Large intestine (tissue), 3 donors: ENCODE results near the gene SPAG7. TPM values are rescaled to one million over a fixed set of nuclear protein-coding genes. Genes with fewer than 3 reads are reported as not detected.

ENCODE experiments used
- DNase-seq, 2 donors: peaks; one replicate each; pipeline versions ENCODE4 v3.0.0 to v3.0.0-alpha.2; 2013
- H3K27ac ChIP-seq: one replicate; pipeline ENCODE4 v1.5.1; 2013; ENCODE audit warnings: low read length
- H3K27me3 ChIP-seq: 2 replicates; pipeline ENCODE4 v1.6.1; 2013; ENCODE audit warnings: low read length; ENCODE audit not compliant: control insufficient read depth, insufficient read depth
- H3K36me3 ChIP-seq: 2 replicates; pipeline ENCODE4 v1.6.1; 2013; ENCODE audit warnings: low read length; ENCODE audit not compliant: control insufficient read depth, insufficient read depth
- H3K4me1 ChIP-seq: one replicate; pipeline ENCODE4 v1.6.1; 2013; ENCODE audit warnings: low read length; ENCODE audit not compliant: control insufficient read depth, insufficient read depth
- H3K4me3 ChIP-seq: one replicate; pipeline ENCODE4 v1.5.1; 2013; ENCODE audit warnings: low read length
- H3K9me3 ChIP-seq: one replicate; pipeline ENCODE4 v1.6.1; 2013; ENCODE audit warnings: mild to moderate bottlenecking, low read depth, low read length, moderate library complexity; ENCODE audit not compliant: control insufficient read depth
- WGBS: methylation state at CpG from one replicate; pipeline ENCODE4 v1.1.5; 2013; ENCODE audit warnings: low lambda C conversion rate; ENCODE audit not compliant: insufficient coverage; 5-methylcytosine and 5-hydroxymethylcytosine counted together
- polyA plus RNA-seq: library from polyadenylated mRNA; unstranded; fragments of 120-200 nt; gene quantifications from one replicate; pipeline ENCODE4 v1.2.1, GENCODE V29; 2013

SPAG7 gene
- polyA plus RNA-seq, 1 donor, result 82.0 TPM

- Histone ChIP-seq H3K4me3 (peak overlapping the region; percentile 61), H3K4me1 (peaks cover 36% of the 10 kb centered on the region), H3K27me3 (no peaks in the 10 kb centered on the region), H3K36me3 (peaks cover 20% of the 10 kb centered on the region), H3K9me3 (no peaks in the 10 kb centered on the region), H3K27ac (peak overlapping the region; percentile 100)
- no peak for DNase-seq
- WGBS, result no CpG with 5 or more reads among the region's 52 CpGs
Measured at GRCh38 chr17:4950075-4950745, 17.4 kb downstream of the SPAG7 start.

GRCh38 chr17:4949321-4950074 is 18.1 kb downstream of the SPAG7 start:
- peak; percentile 70 to 90 for DNase-seq
- no peaks in the 10 kb centered on the region for H3K9me3 ChIP-seq
- H3K4me1 ChIP-seq, result peaks cover 43% of the 10 kb centered on the region
- no CpG with 5 or more reads among the region's 75 CpGs for WGBS
- H3K27me3 ChIP-seq, result no peaks in the 10 kb centered on the region
- peak overlapping the region; percentile 100 for H3K27ac ChIP-seq
- peak overlapping the region; percentile 100 for H3K4me3 ChIP-seq
- peaks cover 27% of the 10 kb centered on the region for H3K36me3 ChIP-seq

GRCh38 chr17:4948931-4949320 is 18.7 kb downstream of the SPAG7 start:
- peaks cover 32% of the 10 kb centered on the region for H3K36me3 ChIP-seq
- H3K27ac ChIP-seq, result peak overlapping the region; percentile 100
- H3K4me1 ChIP-seq, result peaks cover 43% of the 10 kb centered on the region
- peak; percentile 93 to 97 for DNase-seq
- H3K9me3 ChIP-seq, result no peaks in the 10 kb centered on the region
- peak overlapping the region; percentile 100 for H3K4me3 ChIP-seq
- H3K27me3 ChIP-seq, result no peaks in the 10 kb centered on the region
- 0% methylated on average over 3 of the region's 40 CpGs for WGBS

- peak; percentile 82 to 92 for DNase-seq
- H3K4me3 ChIP-seq, result peak within 1 kb of the TSS; percentile 100
- no peaks in the 10 kb centered on the region for H3K27me3 ChIP-seq
- no peaks in the 10 kb centered on the region for H3K9me3 ChIP-seq
- H3K27ac ChIP-seq, result peak within 1 kb of the TSS; percentile 100
- H3K4me1 ChIP-seq, result peaks cover 43% of the 10 kb centered on the region
- WGBS, result no CpG with 5 or more reads among the region's 59 CpGs
- peaks cover 38% of the 10 kb centered on the region for H3K36me3 ChIP-seq
Measured at GRCh38 chr17:4948166-4948930, 19.3 kb downstream of the SPAG7 start, which contains the start of gene PFN1. Gene PFN1, minus strand, starts transcription at chr17:4948530. Its CDS starts 136 bp downstream, at chr17:4948394.

GRCh38 chr17:4947411-4948165 is 20.0 kb downstream of the SPAG7 start:
- Histone ChIP-seq H3K4me3 (peak overlapping the region; percentile 100), H3K9me3 (no peaks in the 10 kb centered on the region), H3K4me1 (peaks cover 43% of the 10 kb centered on the region), H3K27me3 (no peaks in the 10 kb centered on the region), H3K36me3 (peaks cover 46% of the 10 kb centered on the region), H3K27ac (peak overlapping the region; percentile 99)
- no CpG with 5 or more reads among the region's 56 CpGs for WGBS
- peak in 1 of 2 donors; percentile 70 for DNase-seq

- Histone ChIP-seq H3K4me3 (peak overlapping the region; percentile 100), H3K27ac (peak overlapping the region; percentile 99), H3K36me3 (peaks cover 52% of the 10 kb centered on the region), H3K9me3 (no peaks in the 10 kb centered on the region), H3K27me3 (no peaks in the 10 kb centered on the region), H3K4me1 (peaks cover 48% of the 10 kb centered on the region)
- 0% methylated on average over 1 of the region's 7 CpGs for WGBS
- no peak for DNase-seq
Measured at GRCh38 chr17:4947010-4947410, 20.6 kb downstream of the SPAG7 start.

- H3K4me1 ChIP-seq, result peaks cover 48% of the 10 kb centered on the region
- H3K9me3 ChIP-seq, result no peaks in the 10 kb centered on the region
- DNase-seq, result no peak
- WGBS, result no CpG with 5 or more reads among the region's 16 CpGs
- no peaks in the 10 kb centered on the region for H3K27me3 ChIP-seq
- peaks cover 54% of the 10 kb centered on the region for H3K36me3 ChIP-seq
- peak overlapping the region; percentile 99 for H3K27ac ChIP-seq
- H3K4me3 ChIP-seq, result peak overlapping the region; percentile 100
Measured at GRCh38 chr17:4946312-4946976, 21.2 kb downstream of the SPAG7 start.

- Histone ChIP-seq H3K4me1 (peaks cover 47% of the 10 kb centered on the region), H3K36me3 (peaks cover 54% of the 10 kb centered on the region), H3K4me3 (no peak overlapping the region), H3K9me3 (no peaks in the 10 kb centered on the region), H3K27ac (peak overlapping the region; percentile 9), H3K27me3 (no peaks in the 10 kb centered on the region)
- WGBS, result no CpG with 5 or more reads among the region's 4 CpGs
- no peak for DNase-seq
Measured at GRCh38 chr17:4945944-4946280, 21.7 kb downstream of the SPAG7 start.

GRCh38 chr17:4945176-4945943 is 22.3 kb downstream of the SPAG7 start:
- peak in 1 of 2 donors; percentile 67 for DNase-seq
- Histone ChIP-seq H3K27ac (peak overlapping the region; percentile 55), H3K9me3 (no peaks in the 10 kb centered on the region), H3K27me3 (no peaks in the 10 kb centered on the region), H3K36me3 (peaks cover 54% of the 10 kb centered on the region), H3K4me3 (no peak overlapping the region), H3K4me1 (peaks cover 42% of the 10 kb centered on the region)
- no CpG with 5 or more reads among the region's 7 CpGs for WGBS
